ENCODE measurements around the gene EIF4A2. TPM values are rescaled to one million over a fixed set of nuclear protein-coding genes. Genes with fewer than 3 reads are reported as not detected.

EIF4A2 gene
- total RNA-seq, 4 donors from 2014 or later = 172 to 363 (median 205) TPM

DNA sequence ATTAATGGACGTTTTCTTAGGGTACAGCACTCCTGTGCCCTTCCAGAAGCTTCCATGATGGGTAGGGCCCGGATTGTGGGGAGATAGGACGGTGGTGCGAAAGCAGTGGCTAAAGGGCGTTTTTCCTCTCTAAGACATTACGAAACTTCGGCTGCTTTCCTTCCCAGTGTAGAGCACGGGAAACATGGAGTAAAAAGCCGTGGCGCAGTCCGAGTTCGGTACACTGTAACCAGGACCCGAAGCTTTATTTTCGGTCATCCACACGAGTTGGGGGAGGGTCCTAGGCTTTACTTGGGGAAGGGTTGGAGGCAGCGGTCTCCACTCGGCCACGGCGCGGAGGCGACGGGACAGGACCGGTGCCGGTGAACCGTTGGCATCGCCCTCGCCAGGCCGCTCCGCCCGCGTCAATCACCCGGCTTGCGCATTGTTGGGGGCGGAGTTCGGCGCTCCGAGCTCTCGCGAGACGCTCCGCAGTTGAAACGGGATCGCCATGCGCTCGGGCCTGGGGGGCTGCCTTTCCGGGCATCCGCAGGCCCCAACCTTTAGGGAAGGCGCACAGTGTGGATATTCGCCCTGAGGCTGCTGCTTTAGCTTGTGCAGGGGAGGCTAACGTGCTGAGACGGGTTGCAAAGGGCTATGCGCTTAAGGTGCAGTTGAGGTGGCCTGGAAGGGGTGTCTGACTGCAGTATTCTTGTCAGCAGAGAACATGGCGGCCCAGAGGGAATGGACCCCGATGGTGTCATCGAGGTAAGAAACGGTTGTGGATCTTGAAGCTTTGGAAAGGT lies 546 bp downstream of the EIF4A2 start:
- WGBS, 2 donors = 0 to 2% methylated on average over 9 to 31 of the region's 56 CpGs
- DNase-seq = no peak
- intact Hi-C loops (cut with DNase I) = no loop called here
- Histone ChIP-seq H3K27ac (peak overlapping the region; percentile 97 to 100 (median 98)), H3K9me3 (no peaks in the 10 kb centered on the region), H3K4me3 (peak overlapping the region; percentile 77 to 98 (median 90)), H3K36me3 (peaks cover 0 to 49% (median 32%) of the 10 kb centered on the region in 3 donors), H3K4me1 (peaks cover 22 to 56% (median 33%) of the 10 kb centered on the region in 3 donors), H3K27me3 (no peaks in the 10 kb centered on the region)
- TF ChIP-seq POLR2A (IDR thresholded peaks at IDR 0.05) = peak in 3 of 4 donors; percentile 14 to 83 (median 66)
- TF ChIP-seq, protein P1, sequence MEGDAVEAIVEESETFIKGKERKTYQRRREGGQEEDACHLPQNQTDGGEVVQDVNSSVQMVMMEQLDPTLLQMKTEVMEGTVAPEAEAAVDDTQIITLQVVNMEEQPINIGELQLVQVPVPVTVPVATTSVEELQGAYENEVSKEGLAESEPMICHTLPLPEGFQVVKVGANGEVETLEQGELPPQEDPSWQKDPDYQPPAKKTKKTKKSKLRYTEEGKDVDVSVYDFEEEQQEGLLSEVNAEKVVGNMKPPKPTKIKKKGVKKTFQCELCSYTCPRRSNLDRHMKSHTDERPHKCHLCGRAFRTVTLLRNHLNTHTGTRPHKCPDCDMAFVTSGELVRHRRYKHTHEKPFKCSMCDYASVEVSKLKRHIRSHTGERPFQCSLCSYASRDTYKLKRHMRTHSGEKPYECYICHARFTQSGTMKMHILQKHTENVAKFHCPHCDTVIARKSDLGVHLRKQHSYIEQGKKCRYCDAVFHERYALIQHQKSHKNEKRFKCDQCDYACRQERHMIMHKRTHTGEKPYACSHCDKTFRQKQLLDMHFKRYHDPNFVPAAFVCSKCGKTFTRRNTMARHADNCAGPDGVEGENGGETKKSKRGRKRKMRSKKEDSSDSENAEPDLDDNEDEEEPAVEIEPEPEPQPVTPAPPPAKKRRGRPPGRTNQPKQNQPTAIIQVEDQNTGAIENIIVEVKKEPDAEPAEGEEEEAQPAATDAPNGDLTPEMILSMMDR (IDR thresholded peaks at IDR 0.05) = no peak

DNA sequence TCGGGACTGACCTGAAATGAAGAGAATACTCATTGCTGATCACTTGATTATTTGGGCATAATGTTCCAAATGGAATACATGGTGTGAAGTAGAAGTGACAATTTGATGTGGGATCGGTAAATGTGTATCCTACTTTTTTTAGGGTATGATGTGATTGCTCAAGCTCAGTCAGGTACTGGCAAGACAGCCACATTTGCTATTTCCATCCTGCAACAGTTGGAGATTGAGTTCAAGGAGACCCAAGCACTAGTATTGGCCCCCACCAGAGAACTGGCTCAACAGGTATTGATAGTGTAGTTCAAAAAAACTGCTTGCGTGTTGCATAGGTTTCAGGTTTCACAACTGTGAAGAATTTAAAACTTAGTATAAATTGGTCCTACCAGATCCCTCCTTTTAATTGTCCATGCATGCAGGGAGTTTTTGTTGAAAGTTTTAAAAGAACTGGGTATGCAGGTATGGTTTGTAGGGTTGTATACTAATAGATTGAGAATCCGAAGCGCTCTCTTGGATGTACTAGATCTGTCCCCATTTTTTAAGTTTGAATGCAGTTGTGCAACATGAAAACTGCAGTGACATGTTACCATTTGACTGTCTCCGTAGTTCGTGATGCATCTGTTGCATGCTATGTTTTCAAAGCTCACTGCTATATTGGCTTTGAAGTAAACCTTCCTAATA lies 1.6 kb downstream of the EIF4A2 start:
- intact Hi-C loops (cut with DNase I) = no loop called here
- TF ChIP-seq POLR2A (IDR thresholded peaks at IDR 0.05) = no peak
- TF ChIP-seq, protein P1 (IDR thresholded peaks at IDR 0.05) = no peak
- Histone ChIP-seq H3K27me3 (no peaks in the 10 kb centered on the region), H3K4me3 (peak overlapping the region; percentile 77 to 98 (median 90)), H3K27ac (peak overlapping the region; percentile 97 to 100 (median 98)), H3K9me3 (no peaks in the 10 kb centered on the region), H3K4me1 (peaks cover 22 to 58% (median 33%) of the 10 kb centered on the region in 3 donors), H3K36me3 (peaks cover 0 to 59% (median 40%) of the 10 kb centered on the region in 3 donors)
- 7% methylated on average over 7 of the region's 7 CpGs for WGBS, 2 donors
- no peak for DNase-seq

DNA sequence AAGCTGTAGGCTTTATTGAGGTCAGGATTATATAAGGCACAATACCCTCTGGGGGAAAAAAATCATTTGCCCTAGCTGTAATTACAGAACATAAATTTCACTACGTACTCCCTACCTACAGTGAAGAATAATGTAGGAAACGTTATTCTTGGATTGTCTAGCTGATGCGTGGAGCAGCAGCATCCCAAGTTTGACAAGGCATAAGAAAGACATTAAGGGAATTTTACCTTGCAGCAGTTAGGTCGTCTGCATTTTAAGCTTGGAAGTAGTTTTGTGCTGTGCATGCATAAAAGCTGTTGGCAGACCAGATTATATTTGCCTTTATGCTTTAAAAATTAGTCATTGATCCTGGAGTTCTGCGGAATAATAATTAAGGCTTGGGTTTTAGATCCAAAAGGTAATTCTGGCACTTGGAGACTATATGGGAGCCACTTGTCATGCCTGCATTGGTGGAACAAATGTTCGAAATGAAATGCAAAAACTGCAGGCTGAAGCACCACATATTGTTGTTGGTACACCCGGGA lies 2.2 kb downstream of the EIF4A2 start:
- Histone ChIP-seq H3K4me1 (peaks cover 22 to 63% (median 33%) of the 10 kb centered on the region in 3 donors), H3K36me3 (peaks cover 0 to 65% (median 40%) of the 10 kb centered on the region in 3 donors), H3K4me3 (peak overlapping the region; percentile 77 to 98 (median 90)), H3K27ac (peak overlapping the region in 2 of 4 donors; percentile 97 to 100), H3K27me3 (no peaks in the 10 kb centered on the region), H3K9me3 (no peaks in the 10 kb centered on the region)
- DNase-seq = no peak
- intact Hi-C loops (cut with DNase I) = no loop called here
- TF ChIP-seq, protein P1 (IDR thresholded peaks at IDR 0.05) = no peak
- TF ChIP-seq POLR2A (IDR thresholded peaks at IDR 0.05) = no peak
- WGBS, 2 donors = 15 to 17% methylated on average over 7 of the region's 7 CpGs

DNA sequence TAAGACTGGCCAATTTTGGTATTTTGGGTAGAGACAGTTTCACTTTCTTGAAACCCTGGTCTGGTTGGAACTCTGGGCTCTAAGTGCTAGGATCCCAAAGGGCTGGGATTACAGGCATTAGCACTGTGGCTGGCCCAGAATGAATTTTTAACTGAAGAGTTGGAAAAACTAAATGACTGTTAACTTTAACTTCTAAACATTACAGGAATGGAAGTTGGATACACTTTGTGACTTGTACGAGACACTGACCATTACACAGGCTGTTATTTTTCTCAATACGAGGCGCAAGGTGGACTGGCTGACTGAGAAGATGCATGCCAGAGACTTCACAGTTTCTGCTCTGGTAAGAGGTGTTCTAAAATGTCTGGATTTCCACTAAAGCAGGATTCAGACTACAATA lies 3.5 kb downstream of the EIF4A2 start:
- TF ChIP-seq, protein P1 (IDR thresholded peaks at IDR 0.05) = no peak
- no peak for TF ChIP-seq POLR2A (IDR thresholded peaks at IDR 0.05)
- DNase-seq = no peak
- Histone ChIP-seq H3K27ac (peak overlapping the region in 1 of 4 donors; percentile 100), H3K9me3 (no peaks in the 10 kb centered on the region), H3K4me3 (peak overlapping the region in 3 of 4 donors; percentile 8 to 98 (median 94)), H3K4me1 (peaks cover 22 to 61% (median 33%) of the 10 kb centered on the region in 3 donors), H3K27me3 (no peaks in the 10 kb centered on the region), H3K36me3 (peaks cover 0 to 76% (median 40%) of the 10 kb centered on the region in 3 donors)
- 37% methylated on average over 3 of the region's 3 CpGs for WGBS, 2 donors
- intact Hi-C loops (cut with DNase I) = no loop called here

All from esophagus squamous epithelium (tissue), 5 donors.